A549 (cell line): Measurements from ENCODE around the gene SHC3. TPM values are rescaled to one million over a fixed set of nuclear protein-coding genes. Genes with fewer than 3 reads are reported as not detected.

Source experiments
- ATAC-seq, 2 experiments: fragments of 200-7000 bp in 1 of 2; fragments of >200 bp in 1 of 2; cut with Nextera tagmentation in 1 of 2; cut with Tn5 transposase in 1 of 2; 3 replicates each; pipeline versions ENCODE4 v1.8.0 to v1.9.1; 2018 to 2020; ENCODE audit warnings: mild to moderate bottlenecking in 1 of 2, moderate library complexity in 1 of 2
- CTCF ChIA-PET: fragments of 300-600 bp; sonication (Branson Sonifier 250); formaldehyde crosslinking; extraction: SDS; loops from one replicate; lab custom pipeline; 2021; ENCODE audit warnings: antibody characterized with exemption, inconsistent platforms; lab: Yijun Ruan, JAX
- POLR2A ChIA-PET: fragments of 350-600 bp; formaldehyde crosslinking; extraction: SDS; loops from one replicate; lab custom pipeline; 2021; ENCODE audit warnings: antibody characterized with exemption, inconsistent platforms; lab: Yijun Ruan, JAX
- DNase-seq, 2 experiments: peaks; one replicate each; pipeline versions ENCODE4 v3.0.0 to v3.0.0-alpha.2; 2011 to 2016; ENCODE audit warnings: low read depth in 1 of 2, low spot score in 1 of 2
- FAIRE-seq: peaks from 2 replicates; lab custom pipeline; 2011; peaks lifted over from hg19 to GRCh38; lab: Jason Lieb, UNC
- H3K27ac ChIP-seq, 2 experiments: fragments of >200 bp; sonication (Bioruptor Twin); formaldehyde crosslinking; 3 replicates each; pipeline ENCODE4 v1.5.1; 2016 to 2017
- H3K4me1 ChIP-seq: fragments of >200 bp; sonication (Bioruptor Twin); formaldehyde crosslinking; 3 replicates; pipeline ENCODE4 v1.6.1; 2016
- H3K4me2 ChIP-seq: fragments of >200 bp; sonication (Bioruptor Twin); formaldehyde crosslinking; 3 replicates; pipeline ENCODE4 v1.6.1; 2016
- H3K4me3 ChIP-seq: fragments of >200 bp; sonication (Bioruptor Twin); formaldehyde crosslinking; 3 replicates; pipeline ENCODE4 v1.5.1; 2016
- H3K9me3 ChIP-seq: fragments of >200 bp; sonication (Bioruptor Twin); formaldehyde crosslinking; 3 replicates; pipeline ENCODE4 v1.6.1; 2016
- ATOH8 ChIP-seq: fragments of 250-450 bp; sonication (Bioruptor Pico); IDR thresholded peaks from 2 replicates; pipeline ENCODE4 v1.5.0; 2020; ENCODE audit warnings: low read depth, mild to moderate bottlenecking, moderate library complexity
- BCL3 ChIP-seq: fragments of >200 bp; sonication (Bioruptor Twin); formaldehyde crosslinking; IDR thresholded peaks from 3 replicates; pipeline ENCODE4 v1.6.1; 2016
- CBX2 ChIP-seq: fragments of 200-600 bp; sonication (generic); IDR thresholded peaks from 2 replicates; pipeline ENCODE4 v1.6.1; 2016; ENCODE audit warnings: low read depth, mild to moderate bottlenecking, borderline replicate concordance
- CEBPB ChIP-seq, 2 experiments: fragments of >200 bp in 1 of 2; sonication (Bioruptor Twin) in 1 of 2; formaldehyde crosslinking in 1 of 2; IDR thresholded peaks; 2 replicates each; pipeline ENCODE4 v1.6.1; 2012 to 2016
- E2F6 ChIP-seq: IDR thresholded peaks from 2 replicates; pipeline ENCODE4 v1.6.1; 2012; ENCODE audit warnings: low read depth, borderline replicate concordance
- EHMT2 ChIP-seq: fragments of 200-600 bp; sonication (generic); IDR thresholded peaks from 2 replicates; pipeline ENCODE4 v1.6.1; 2016; ENCODE audit warnings: antibody characterized with exemption, low read depth, mild to moderate bottlenecking, moderate library complexity
- GATA3 ChIP-seq: IDR thresholded peaks from 2 replicates; pipeline ENCODE4 v1.6.1; 2012; ENCODE audit warnings: borderline replicate concordance
- HES2 ChIP-seq: fragments of >200 bp; sonication (Bioruptor Twin); formaldehyde crosslinking; IDR thresholded peaks from 2 replicates; pipeline ENCODE4 v1.6.1; 2016
- HEYL ChIP-seq: fragments of 250-450 bp; sonication (Bioruptor Pico); IDR thresholded peaks from 2 replicates; pipeline ENCODE4 v1.8.0; 2021; ENCODE audit warnings: mild to moderate bottlenecking, moderate library complexity
- HOXB13 ChIP-seq: fragments of 250-450 bp; sonication (Bioruptor Pico); IDR thresholded peaks from 2 replicates; pipeline ENCODE4 v1.5.0; 2020; ENCODE audit warnings: low read depth, mild to moderate bottlenecking, moderate library complexity
- HOXB5 ChIP-seq: fragments of 250-450 bp; sonication (Bioruptor Pico); IDR thresholded peaks from 2 replicates; pipeline ENCODE4 v1.5.0; 2020; ENCODE audit warnings: mild to moderate bottlenecking, moderate library complexity
- KDM1A ChIP-seq: fragments of 200-600 bp; sonication (generic); IDR thresholded peaks from 2 replicates; pipeline ENCODE4 v1.6.1; 2016; ENCODE audit warnings: low read depth, mild to moderate bottlenecking
- MAFK ChIP-seq: fragments of 450-650 bp; IDR thresholded peaks from 2 replicates; pipeline ENCODE4 v1.6.1; 2014; ENCODE audit not compliant: partially characterized antibody
- NFE2L2 ChIP-seq: fragments of 150-350 bp; conservative IDR thresholded peaks from 2 replicates; pipeline ENCODE4 v1.6.1; 2014; ENCODE audit warnings: low read length
- NPAS2 ChIP-seq: fragments of 250-450 bp; sonication (Bioruptor Pico); IDR thresholded peaks from 2 replicates; pipeline ENCODE4 v1.8.0; 2022; ENCODE audit warnings: mild to moderate bottlenecking, moderate library complexity, borderline replicate concordance
- NR3C1 ChIP-seq: fragments of >200 bp; sonication (Bioruptor Twin); formaldehyde crosslinking; IDR thresholded peaks from 3 replicates; pipeline ENCODE4 v1.6.1; 2017
- PHF8 ChIP-seq: fragments of 200-600 bp; sonication (generic); IDR thresholded peaks from 2 replicates; pipeline ENCODE4 v1.6.1; 2016; ENCODE audit warnings: low read depth, mild to moderate bottlenecking, antibody characterized with exemption, moderate library complexity, borderline replicate concordance
- RARB ChIP-seq: fragments of 250-450 bp; sonication (Bioruptor Pico); IDR thresholded peaks from 2 replicates; pipeline ENCODE4 v1.8.0; 2021; ENCODE audit warnings: mild to moderate bottlenecking, moderate library complexity
- RNF2 ChIP-seq: fragments of 200-600 bp; sonication (generic); IDR thresholded peaks from 2 replicates; pipeline ENCODE4 v1.6.1; 2016; ENCODE audit warnings: low read depth, mild to moderate bottlenecking, antibody characterized with exemption, moderate library complexity, borderline replicate concordance
- SREBF2 ChIP-seq: fragments of 450-650 bp; IDR thresholded peaks from 2 replicates; pipeline ENCODE4 v1.6.1; 2014; ENCODE audit warnings: mild to moderate bottlenecking, moderate library complexity
- TFCP2L1 ChIP-seq: fragments of 250-450 bp; sonication (Bioruptor Pico); IDR thresholded peaks from 2 replicates; pipeline ENCODE4 v1.5.0; 2021; ENCODE audit warnings: mild to moderate bottlenecking
- TP53 ChIP-seq: fragments of 250-450 bp; sonication (Bioruptor Pico); IDR thresholded peaks from 2 replicates; pipeline ENCODE4 v1.5.0; 2021; ENCODE audit warnings: mild to moderate bottlenecking, moderate library complexity
- ZC3H11A ChIP-seq: fragments of 450-650 bp; IDR thresholded peaks from 2 replicates; pipeline ENCODE4 v1.6.1; 2014; ENCODE audit warnings: antibody characterized with exemption, mild to moderate bottlenecking
- ZFP36 ChIP-seq: fragments of 450-650 bp; IDR thresholded peaks from 2 replicates; pipeline ENCODE4 v1.6.1; 2014; ENCODE audit warnings: borderline replicate concordance; ENCODE audit not compliant: partially characterized antibody
- WGBS: methylation state at CpG from one replicate; pipeline ENCODE4 v1.1.6; 2017; ENCODE audit errors: missing lambda C conversion rate; 5-methylcytosine and 5-hydroxymethylcytosine counted together
- polyA plus RNA-seq, 4 experiments: library from polyadenylated mRNA; depleted of rRNA in 3 of 4; stranded (reverse); fragments of >200 nt; fragmentation: RNase III in 1 of 4; extraction: RNeasy Plus Mini Kit Qiagen cat#74134 plus additional on column Dnase treatment in 1 of 4; gene quantifications; 2 replicates in 3 of 4; 3 replicates in 1 of 4; pipeline ENCODE4 v1.2.3, GENCODE V29; 2011 to 2017

SHC3 gene
- polyA plus RNA-seq, 2 of the 4 experiments (the other 2 are of a cell fraction): 0.09 to 0.88 TPM

GRCh38 chr9:89000371-89000781 is 178.2 kb downstream of the SHC3 start:
- ChIA-PET POLR2A (interaction anchor here (1.0 kb wide), 2 partner anchors 421 to 465 kb away, joined by 3 to 4 read pairs; partner anchors contain the start of gene NXNL2), CTCF (interaction anchor here (0.9 to 3.5 kb wide), 31 partner anchors 8 to 1050 kb away, joined by 3 to 31 read pairs (median 4); no protein-coding TSS in a partner anchor)
- Histone ChIP-seq H3K4me3 (no peak overlapping the region), H3K27ac (peak overlapping the region; percentile 67 to 81), H3K4me1 (peaks cover 27% of the 10 kb centered on the region), H3K4me2 (peak overlapping the region; percentile 52), H3K9me3 (no peaks in the 10 kb centered on the region)
- 85% methylated on average over 9 of the region's 9 CpGs for WGBS
- TF ChIP-seq E2F6 (0 out of 2 replicates have a peak, but pooled peaks have one; percentile 3), KDM1A (no peak), GATA3 (no peak), ZFP36 (no peak), ZC3H11A (no peak)
- DNase-seq (no peak), FAIRE-seq (no peak), ATAC-seq (peak; percentile 17 to 28; a peak in 4 of 6 replicates)

GRCh38 chr9:88998911-88999310 is 179.7 kb downstream of the SHC3 start:
- H3K9me3 ChIP-seq: no peaks in the 10 kb centered on the region
- peak; percentile 35 to 71; a peak in 4 of 6 replicates for ATAC-seq
- TF ChIP-seq NPAS2 (CRISPR knock-in tag) (no peak), HOXB5 (CRISPR knock-in tag) (0 out of 2 replicates have a peak, but pooled peaks have one; percentile 48)
- CTCF ChIA-PET: interaction anchor here (0.6 to 1.2 kb wide), 3 partner anchors 342 to 405 kb away, joined by 3 to 6 read pairs (median 3); no protein-coding TSS in a partner anchor
- peaks cover 35% of the 10 kb centered on the region for H3K4me1 ChIP-seq
- peak in 1 of 2 experiments; percentile 65 for DNase-seq
- no peak overlapping the region for H3K4me3 ChIP-seq
- peak overlapping the region; percentile 3 to 81; a peak in 5 of 6 replicates for H3K27ac ChIP-seq
- POLR2A ChIA-PET: no interaction called here
- H3K4me2 ChIP-seq: peak overlapping the region; percentile 35; the same call in 2 of the 3 replicates
- FAIRE-seq: no peak
- WGBS: 61% methylated on average over 6 of the region's 9 CpGs

GRCh38 chr9:88998503-88998902 is 180.1 kb downstream of the SHC3 start:
- Histone ChIP-seq H3K4me1 (peaks cover 39% of the 10 kb centered on the region), H3K27ac (peak overlapping the region; percentile 3 to 81), H3K4me3 (no peak overlapping the region), H3K9me3 (no peaks in the 10 kb centered on the region), H3K4me2 (peak overlapping the region; percentile 35; the same call in 2 of the 3 replicates)
- TF ChIP-seq RNF2 (no peak), CBX2 (no peak), ATOH8 (CRISPR knock-in tag) (no peak), ZFP36 (no peak), HOXB5 (CRISPR knock-in tag) (no peak), NPAS2 (CRISPR knock-in tag) (no peak), CEBPB (IDR thresholded peaks at IDR 0.05) (no peak), SREBF2 (no peak), RARB (CRISPR knock-in tag) (no peak), NR3C1 (no peak), HES2 (no peak), TFCP2L1 (CRISPR knock-in tag) (no peak)
- ATAC-seq: peak in 1 of 2 experiments; percentile 14; a peak in 2 of 6 replicates
- ChIA-PET CTCF (interaction anchor here (1.0 to 1.2 kb wide), 2 partner anchors 342 to 405 kb away, joined by 3 to 6 read pairs; no protein-coding TSS in a partner anchor), POLR2A (no interaction called here)
- WGBS: 15% methylated on average over 2 of the region's 2 CpGs
- FAIRE-seq: no peak
- no peak for DNase-seq

GRCh38 chr9:88997646-88998045 is 181.0 kb downstream of the SHC3 start:
- peak overlapping the region; percentile 3 to 81; a peak in 3 of 6 replicates for H3K27ac ChIP-seq
- WGBS: 76% methylated on average over 6 of the region's 8 CpGs
- FAIRE-seq: no peak
- TF ChIP-seq HOXB13: no peak
- TF ChIP-seq BCL3: no peak
- no peak for TF ChIP-seq NFE2L2
- no peak for TF ChIP-seq KDM1A
- TF ChIP-seq PHF8: no peak
- TF ChIP-seq EHMT2: no peak
- no peak for TF ChIP-seq ZC3H11A
- no peak for TF ChIP-seq TP53 (CRISPR knock-in tag)
- TF ChIP-seq HOXB5 (CRISPR knock-in tag): no peak
- no peak for TF ChIP-seq NPAS2 (CRISPR knock-in tag)
- no peak for TF ChIP-seq HEYL (CRISPR knock-in tag)
- no peak for TF ChIP-seq TFCP2L1 (CRISPR knock-in tag)
- no peak for TF ChIP-seq MAFK

More at GRCh38 chr9:88997646-88998045, 181.0 kb downstream of the SHC3 start:
- no peaks in the 10 kb centered on the region for H3K9me3 ChIP-seq
- CTCF ChIA-PET: interaction anchor here (1.5 kb wide), 1 partner anchor 404 kb away, joined by 4 read pairs; no protein-coding TSS in a partner anchor
- H3K4me3 ChIP-seq: no peak overlapping the region
- H3K4me2 ChIP-seq: no peak overlapping the region
- ATAC-seq (no peak), DNase-seq (no peak)
- POLR2A ChIA-PET: no interaction called here
- H3K4me1 ChIP-seq: peaks cover 48% of the 10 kb centered on the region
